Naive thymus-derived CD8-positive, alpha-beta T cell (primary cell): ENCODE results near the gene REM2. TPM values are rescaled to one million over a fixed set of nuclear protein-coding genes. Genes with fewer than 3 reads are reported as not detected.

Experiments
- ATAC-seq, 2 donors: fragments of 150-1000 bp; cut with Tn5 transposase in 1 of 2; sonication (Bioruptor Pico), chemical (Tn5 transposase) in 1 of 2; 1 replicate in 1 of 2; 2 replicates in 1 of 2; pipeline ENCODE4 v1.10.0; 2021; ENCODE audit warnings: mild to moderate bottlenecking in 2 of 2, moderate library complexity in 2 of 2
- POLR2A ChIA-PET: fragments of 350-600 bp; sonication (Branson Sonifier 250); formaldehyde crosslinking; loops from one replicate; lab custom pipeline; 2021; ENCODE audit warnings: antibody characterized with exemption; lab: Charles Lee
- DNase-seq, 10 donors: peaks; one replicate each; pipeline versions ENCODE4 v3.0.0 to v3.0.0-alpha.2; 2020 to 2022
- H3K27ac Mint-ChIP-seq, 10 donors: one replicate each; pipeline ENCODE4 v1.8.0; 2020 to 2022; ENCODE audit warnings: mild to moderate bottlenecking in 10 of 10, mixed read lengths in 10 of 10, moderate library complexity in 4 of 10, inconsistent platforms in 1 of 10
- H3K27me3 Mint-ChIP-seq, 5 donors: one replicate each; pipeline ENCODE4 v1.8.0; 2021 to 2022; ENCODE audit warnings: mixed read lengths in 5 of 5
- H3K36me3 Mint-ChIP-seq, 3 donors: one replicate each; pipeline ENCODE4 v1.8.0; 2020 to 2022; ENCODE audit warnings: mixed read lengths in 3 of 3, mild to moderate bottlenecking in 2 of 3, inconsistent platforms in 1 of 3
- H3K4me1 Mint-ChIP-seq, 4 donors: one replicate each; pipeline ENCODE4 v1.8.0; 2021 to 2022; ENCODE audit warnings: mixed read lengths in 4 of 4
- H3K4me3 Mint-ChIP-seq, 10 donors: one replicate each; pipeline ENCODE4 v1.8.0; 2020 to 2022; ENCODE audit warnings: mild to moderate bottlenecking in 10 of 10, mixed read lengths in 10 of 10, moderate library complexity in 6 of 10, inconsistent platforms in 1 of 10
- H3K9me3 Mint-ChIP-seq, 9 donors: one replicate each; pipeline ENCODE4 v1.8.0; 2020 to 2022; ENCODE audit warnings: mixed read lengths in 9 of 9, mild to moderate bottlenecking in 3 of 9, inconsistent platforms in 1 of 9, moderate library complexity in 1 of 9
- polyA plus RNA-seq, 3 donors: library from polyadenylated mRNA; unstranded; fragments of 300-500 nt; fragmentation: Illumina TruSeq; gene quantifications; one replicate each; pipeline ENCODE4 v1.2.3, GENCODE V29; 2021
- total RNA-seq, 8 experiments: library from RNA in 2 of 8; stranded (reverse) in 2 of 8; gene quantifications; one replicate each; pipeline ENCODE4 v1.2.3 and lab custom pipeline; 2021 to 2026

Gene REM2
- total and polyA plus RNA-seq, 5 experiments from 2014 or later: 0.15 to 5.7 (median 0.72) TPM

DNA sequence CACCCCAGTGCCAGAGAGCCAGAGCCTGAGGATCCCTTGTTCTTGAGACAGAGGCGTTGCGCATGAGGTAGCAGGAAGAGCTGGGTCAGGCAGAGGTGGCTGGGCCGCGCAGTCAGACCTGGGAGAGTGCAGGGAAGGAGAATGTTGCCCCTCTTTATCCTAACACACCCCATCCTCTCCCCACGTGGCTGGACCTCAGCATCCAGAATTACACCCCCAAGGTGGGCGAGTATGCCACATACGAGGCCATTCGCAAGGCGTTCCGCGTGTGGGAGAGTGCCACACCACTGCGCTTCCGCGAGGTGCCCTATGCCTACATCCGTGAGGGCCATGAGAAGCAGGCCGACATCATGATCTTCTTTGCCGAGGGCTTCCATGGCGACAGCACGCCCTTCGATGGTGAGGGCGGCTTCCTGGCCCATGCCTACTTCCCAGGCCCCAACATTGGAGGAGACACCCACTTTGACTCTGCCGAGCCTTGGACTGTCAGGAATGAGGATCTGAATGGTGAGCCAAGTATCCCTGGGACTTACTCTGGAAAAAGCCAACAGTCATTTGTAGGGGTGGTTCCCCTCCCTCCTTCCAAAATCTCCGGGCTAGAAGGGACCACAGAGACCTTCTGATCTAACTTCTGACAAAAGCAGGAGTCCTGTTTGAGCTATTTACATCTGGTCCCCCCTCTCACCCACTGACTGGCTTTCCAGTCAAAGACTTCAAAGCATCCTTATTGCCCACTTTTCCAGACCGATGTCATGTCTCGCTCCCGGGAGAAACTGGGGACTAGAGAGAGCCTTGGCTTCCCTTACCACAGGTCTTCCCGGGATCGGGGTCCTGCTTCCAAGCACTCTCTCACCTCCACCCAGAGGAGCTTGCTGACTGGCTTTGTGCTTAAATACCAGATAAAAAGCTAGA is 40.6 kb upstream of the REM2 start:
- no peak for DNase-seq
- POLR2A ChIA-PET: no interaction called here
- no peaks in the 10 kb centered on the region for H3K36me3 Mint-ChIP-seq
- H3K4me3 Mint-ChIP-seq: no peak overlapping the region
- peak overlapping the region in 1 of 10 donors; percentile 27 for H3K27ac Mint-ChIP-seq
- ATAC-seq: no peak
- H3K27me3 Mint-ChIP-seq: peaks cover 3 to 66% (median 25%) of the 10 kb centered on the region in 5 donors
- H3K4me1 Mint-ChIP-seq: peaks cover 3 to 18% (median 6%) of the 10 kb centered on the region in 4 donors
- no peaks in the 10 kb centered on the region for H3K9me3 Mint-ChIP-seq

- Mint-ChIP-seq H3K4me1 (peaks cover 0 to 9% (median 3%) of the 10 kb centered on the region in 4 donors), H3K27ac (no peak overlapping the region), H3K36me3 (no peaks in the 10 kb centered on the region), H3K9me3 (no peaks in the 10 kb centered on the region), H3K27me3 (peaks cover 6 to 67% (median 25%) of the 10 kb centered on the region in 5 donors), H3K4me3 (no peak overlapping the region)
- ATAC-seq (no peak), DNase-seq (no peak)
- POLR2A ChIA-PET: no interaction called here
Observed at GRCh38 chr14:22843123-22843925, 39.7 kb upstream of the REM2 start.

GRCh38 chr14:22844221-22845102 is 38.6 kb upstream of the REM2 start:
- POLR2A ChIA-PET: interaction anchor here (1.6 kb wide), 1 partner anchor 10 kb away, joined by 6 read pairs; no protein-coding TSS in a partner anchor
- Mint-ChIP-seq H3K9me3 (no peaks in the 10 kb centered on the region), H3K4me3 (peak overlapping the region in 1 of 10 donors; percentile 38), H3K36me3 (no peaks in the 10 kb centered on the region), H3K27ac (peak overlapping the region in 1 of 10 donors; percentile 63), H3K4me1 (no peaks in the 10 kb centered on the region), H3K27me3 (peaks cover 6 to 62% (median 26%) of the 10 kb centered on the region in 5 donors)
- ATAC-seq (no peak), DNase-seq (no peak)

GRCh38 chr14:22845103-22845394 is 38.0 kb upstream of the REM2 start:
- no peaks in the 10 kb centered on the region for H3K4me1 Mint-ChIP-seq
- H3K36me3 Mint-ChIP-seq: no peaks in the 10 kb centered on the region
- H3K27ac Mint-ChIP-seq: peak overlapping the region in 1 of 10 donors; percentile 11
- H3K27me3 Mint-ChIP-seq: peaks cover 6 to 60% (median 26%) of the 10 kb centered on the region in 5 donors
- DNase-seq: no peak
- H3K9me3 Mint-ChIP-seq: no peaks in the 10 kb centered on the region
- no peak overlapping the region for H3K4me3 Mint-ChIP-seq
- ATAC-seq: no peak
- POLR2A ChIA-PET: interaction anchor here (0.7 to 1.6 kb wide), 2 partner anchors 8 to 10 kb away, joined by 4 to 6 read pairs; no protein-coding TSS in a partner anchor

DNA sequence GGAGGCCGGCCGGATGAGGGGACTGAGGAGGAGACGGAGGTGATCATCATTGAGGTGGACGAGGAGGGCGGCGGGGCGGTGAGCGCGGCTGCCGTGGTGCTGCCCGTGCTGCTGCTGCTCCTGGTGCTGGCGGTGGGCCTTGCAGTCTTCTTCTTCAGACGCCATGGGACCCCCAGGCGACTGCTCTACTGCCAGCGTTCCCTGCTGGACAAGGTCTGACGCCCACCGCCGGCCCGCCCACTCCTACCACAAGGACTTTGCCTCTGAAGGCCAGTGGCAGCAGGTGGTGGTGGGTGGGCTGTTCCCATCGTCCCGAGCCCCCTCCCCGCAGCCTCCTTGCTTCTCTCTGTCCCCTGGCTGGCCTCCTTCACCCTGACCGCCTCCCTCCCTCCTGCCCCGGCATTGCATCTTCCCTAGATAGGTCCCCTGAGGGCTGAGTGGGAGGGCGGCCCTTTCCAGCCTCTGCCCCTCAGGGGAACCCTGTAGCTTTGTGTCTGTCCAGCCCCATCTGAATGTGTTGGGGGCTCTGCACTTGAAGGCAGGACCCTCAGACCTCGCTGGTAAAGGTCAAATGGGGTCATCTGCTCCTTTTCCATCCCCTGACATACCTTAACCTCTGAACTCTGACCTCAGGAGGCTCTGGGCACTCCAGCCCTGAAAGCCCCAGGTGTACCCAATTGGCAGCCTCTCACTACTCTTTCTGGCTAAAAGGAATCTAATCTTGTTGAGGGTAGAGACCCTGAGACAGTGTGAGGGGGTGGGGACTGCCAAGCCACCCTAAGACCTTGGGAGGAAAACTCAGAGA is 37.0 kb upstream of the REM2 start:
- Mint-ChIP-seq H3K27ac (no peak overlapping the region), H3K4me1 (no peaks in the 10 kb centered on the region), H3K36me3 (no peaks in the 10 kb centered on the region), H3K9me3 (no peaks in the 10 kb centered on the region), H3K27me3 (peaks cover 6 to 60% (median 26%) of the 10 kb centered on the region in 5 donors), H3K4me3 (no peak overlapping the region)
- DNase-seq: no peak
- POLR2A ChIA-PET: interaction anchor here (1.6 kb wide), 1 partner anchor 11 kb away, joined by 6 read pairs; no protein-coding TSS in a partner anchor
- ATAC-seq: no peak

- Mint-ChIP-seq H3K27me3 (peaks cover 4 to 60% (median 22%) of the 10 kb centered on the region in 5 donors), H3K4me3 (no peak overlapping the region), H3K9me3 (no peaks in the 10 kb centered on the region), H3K27ac (no peak overlapping the region), H3K36me3 (no peaks in the 10 kb centered on the region), H3K4me1 (no peaks in the 10 kb centered on the region)
- ATAC-seq: no peak
- POLR2A ChIA-PET: no interaction called here
- DNase-seq: no peak
Observed at GRCh38 chr14:22846811-22847307, 36.2 kb upstream of the REM2 start.

- POLR2A ChIA-PET: interaction anchor here (0.6 to 2.0 kb wide), 3 partner anchors 19 to 279 kb away, joined by 3 to 7 read pairs (median 3); no protein-coding TSS in a partner anchor
- H3K9me3 Mint-ChIP-seq: no peaks in the 10 kb centered on the region
- ATAC-seq: no peak
Observed at GRCh38 chr14:22847661-22848341, 35.2 kb upstream of the REM2 start.

GRCh38 chr14:22848351-22849164 is 34.5 kb upstream of the REM2 start:
- POLR2A ChIA-PET: interaction anchor here (0.6 to 5.0 kb wide), 5 partner anchors 18 to 280 kb away, joined by 3 to 30 read pairs (median 3); no protein-coding TSS in a partner anchor
- H3K9me3 Mint-ChIP-seq: no peaks in the 10 kb centered on the region
- ATAC-seq (no peak), DNase-seq (no peak)
- no peak overlapping the region for H3K4me3 Mint-ChIP-seq
- peaks cover 4 to 54% (median 18%) of the 10 kb centered on the region in 5 donors for H3K27me3 Mint-ChIP-seq
- peak overlapping the region in 1 of 10 donors; percentile 40 for H3K27ac Mint-ChIP-seq
- no peaks in the 10 kb centered on the region for H3K36me3 Mint-ChIP-seq
- H3K4me1 Mint-ChIP-seq: peaks cover 4 to 8% (median 6%) of the 10 kb centered on the region in 4 donors

More at GRCh38 chr14:22847661-22848341, 35.2 kb upstream of the REM2 start:
- no peak overlapping the region for H3K4me3 Mint-ChIP-seq
- peaks cover 4 to 60% (median 22%) of the 10 kb centered on the region in 5 donors for H3K27me3 Mint-ChIP-seq
- peaks cover 0 to 2% (median 1%) of the 10 kb centered on the region in 4 donors for H3K4me1 Mint-ChIP-seq
- no peak overlapping the region for H3K27ac Mint-ChIP-seq
- no peaks in the 10 kb centered on the region for H3K36me3 Mint-ChIP-seq
- no peak for DNase-seq

- POLR2A ChIA-PET: interaction anchor here (1.0 to 5.0 kb wide), 4 partner anchors 19 to 279 kb away, joined by 3 to 30 read pairs (median 5); no protein-coding TSS in a partner anchor
- H3K4me1 Mint-ChIP-seq: peaks cover 4 to 10% (median 6%) of the 10 kb centered on the region in 4 donors
Observed at GRCh38 chr14:22849212-22849819, 33.7 kb upstream of the REM2 start.

More at GRCh38 chr14:22849212-22849819, 33.7 kb upstream of the REM2 start:
- Mint-ChIP-seq H3K27ac (no peak overlapping the region), H3K4me3 (no peak overlapping the region), H3K27me3 (peaks cover 4 to 48% (median 17%) of the 10 kb centered on the region in 5 donors), H3K36me3 (no peaks in the 10 kb centered on the region), H3K9me3 (no peaks in the 10 kb centered on the region)
- DNase-seq (no peak), ATAC-seq (no peak)
